ENCODE measurements around the gene RHOG.

Gene RHOG

DNA sequence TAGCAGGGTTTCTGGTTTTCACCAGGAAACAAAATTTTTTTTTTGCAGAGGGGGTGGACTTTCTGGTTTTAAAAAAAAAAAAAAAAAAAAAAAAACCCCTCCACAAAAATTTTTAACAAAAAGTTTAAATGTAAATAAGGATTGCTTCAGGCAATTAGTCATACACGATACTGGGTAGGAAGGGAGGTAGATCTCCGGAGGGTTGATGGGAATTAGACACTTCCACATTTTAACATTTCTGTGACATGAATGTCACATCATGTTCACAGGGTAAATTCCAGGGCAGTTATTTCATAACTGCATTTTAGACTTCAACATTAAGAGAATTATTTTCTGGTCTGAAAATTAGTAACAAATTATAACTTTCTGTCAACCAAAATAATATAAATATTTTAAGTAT is 59.3 kb downstream of the RHOG start:
- in situ Hi-C loops (cut with HindIII; ENCODE audit: low sequenced_read_pairs), result loop anchor here (5.0 kb wide), 1 partner anchor 71 kb away; no protein-coding TSS in a partner anchor
